K562 (cell line): Measurements from ENCODE around the gene ELP1. TPM values are rescaled to one million over a fixed set of nuclear protein-coding genes. Genes with fewer than 3 reads are reported as not detected.

Experiments
- CBFA2T2 ChIP-seq: fragments of 450-650 bp; conservative IDR thresholded peaks from 2 replicates; pipeline ENCODE4 v1.6.1; 2017; ENCODE audit warnings: mild to moderate bottlenecking
- E2F3 ChIP-seq: fragments of 250-450 bp; sonication (Bioruptor Pico); IDR thresholded peaks from 2 replicates; pipeline ENCODE4 v1.4.0; 2020; ENCODE audit warnings: mild to moderate bottlenecking
- GABPA ChIP-seq: fragments of 200-800 bp; sonication (Bioruptor generic); conservative IDR thresholded peaks from 2 replicates; pipeline ENCODE4 v1.6.1; 2016; ENCODE audit warnings: low read depth, missing genetic modification characterization, missing compliant biosample characterization
- NFIX ChIP-seq: fragments of 250-450 bp; sonication (Bioruptor Pico); IDR thresholded peaks from 2 replicates; pipeline ENCODE4 v1.4.0; 2020; ENCODE audit warnings: low read depth, mild to moderate bottlenecking, moderate library complexity
- SNRNP70 ChIP-seq: fragments of 200-400 bp; formaldehyde crosslinking; optimal IDR thresholded peaks from 2 replicates; pipeline ENCODE3; 2017; ENCODE audit warnings: low read depth, low read length
- SRSF9 ChIP-seq: fragments of 200-400 bp; formaldehyde crosslinking; IDR thresholded peaks from 2 replicates; pipeline ENCODE4 v1.6.1; 2017; ENCODE audit warnings: low read depth, low read length, borderline replicate concordance
- THAP12 ChIP-seq: fragments of 250-450 bp; sonication (Bioruptor Pico); IDR thresholded peaks from 2 replicates; pipeline ENCODE4 v1.9.0; 2021; ENCODE audit warnings: mild to moderate bottlenecking, inconsistent platforms
- ZBTB8A ChIP-seq: fragments of 450-650 bp; IDR thresholded peaks from 2 replicates; pipeline ENCODE4 v1.6.1; 2018; ENCODE audit warnings: mild to moderate bottlenecking, moderate library complexity; ENCODE audit not compliant: partially characterized antibody
- ZNF124 ChIP-seq: sonication (generic); formaldehyde crosslinking; IDR thresholded peaks from 2 replicates; pipeline ENCODE4 v1.8.1; 2022; ENCODE audit warnings: missing genetic modification reagents
- polyA plus RNA-seq, 8 experiments: library from polyadenylated mRNA; depleted of rRNA in 4 of 8; stranded (reverse) in 5 of 8; unstranded in 3 of 8; fragments of >200 nt; fragmentation: Nextera tagmentation in 2 of 8; fragmentation: Illumina TruSeq in 1 of 8; extraction: Ambion mirVana in 2 of 8; extraction: Trizol in 1 of 8; gene quantifications; 2 replicates each; pipeline versions ENCODE4 v1.2.1 to v1.2.3, GENCODE V29; 2011 to 2014; ENCODE audit warnings: inconsistent platforms in 1 of 8, missing spikeins in 1 of 8
- total RNA-seq, 7 experiments: library from RNA; depleted of rRNA in 6 of 7; stranded (reverse); fragments of >200 nt in 6 of 7; fragmentation: Illumina TruSeq in 2 of 7; extraction: Trizol in 2 of 7; gene quantifications; 2 replicates each; pipeline versions ENCODE4 v1.2.1 to v1.2.3, GENCODE V29; 2011 to 2021; ENCODE audit warnings: low replicate concordance in 1 of 7
- TF ChIP-seq, protein P1 (sequence below): fragments of 200-600 bp; sonication (generic); IDR thresholded peaks from one replicate; pipeline ENCODE4 v1.6.1; 2012; ENCODE audit warnings: mild to moderate bottlenecking, low read depth, low read length, inconsistent platforms
- TF ChIP-seq, protein P2 (sequence below): sonication (generic); formaldehyde crosslinking; IDR thresholded peaks from 2 replicates; pipeline ENCODE4 v1.8.1; 2022; ENCODE audit warnings: missing genetic modification reagents

The ELP1 gene
- total and polyA plus RNA-seq, 9 of the 15 experiments (the other 6 are each of a cell fraction or from before 2014, with no cell fraction given), result 17.0 to 48.6 (median 39.7) TPM

- TF ChIP-seq, protein P1, sequence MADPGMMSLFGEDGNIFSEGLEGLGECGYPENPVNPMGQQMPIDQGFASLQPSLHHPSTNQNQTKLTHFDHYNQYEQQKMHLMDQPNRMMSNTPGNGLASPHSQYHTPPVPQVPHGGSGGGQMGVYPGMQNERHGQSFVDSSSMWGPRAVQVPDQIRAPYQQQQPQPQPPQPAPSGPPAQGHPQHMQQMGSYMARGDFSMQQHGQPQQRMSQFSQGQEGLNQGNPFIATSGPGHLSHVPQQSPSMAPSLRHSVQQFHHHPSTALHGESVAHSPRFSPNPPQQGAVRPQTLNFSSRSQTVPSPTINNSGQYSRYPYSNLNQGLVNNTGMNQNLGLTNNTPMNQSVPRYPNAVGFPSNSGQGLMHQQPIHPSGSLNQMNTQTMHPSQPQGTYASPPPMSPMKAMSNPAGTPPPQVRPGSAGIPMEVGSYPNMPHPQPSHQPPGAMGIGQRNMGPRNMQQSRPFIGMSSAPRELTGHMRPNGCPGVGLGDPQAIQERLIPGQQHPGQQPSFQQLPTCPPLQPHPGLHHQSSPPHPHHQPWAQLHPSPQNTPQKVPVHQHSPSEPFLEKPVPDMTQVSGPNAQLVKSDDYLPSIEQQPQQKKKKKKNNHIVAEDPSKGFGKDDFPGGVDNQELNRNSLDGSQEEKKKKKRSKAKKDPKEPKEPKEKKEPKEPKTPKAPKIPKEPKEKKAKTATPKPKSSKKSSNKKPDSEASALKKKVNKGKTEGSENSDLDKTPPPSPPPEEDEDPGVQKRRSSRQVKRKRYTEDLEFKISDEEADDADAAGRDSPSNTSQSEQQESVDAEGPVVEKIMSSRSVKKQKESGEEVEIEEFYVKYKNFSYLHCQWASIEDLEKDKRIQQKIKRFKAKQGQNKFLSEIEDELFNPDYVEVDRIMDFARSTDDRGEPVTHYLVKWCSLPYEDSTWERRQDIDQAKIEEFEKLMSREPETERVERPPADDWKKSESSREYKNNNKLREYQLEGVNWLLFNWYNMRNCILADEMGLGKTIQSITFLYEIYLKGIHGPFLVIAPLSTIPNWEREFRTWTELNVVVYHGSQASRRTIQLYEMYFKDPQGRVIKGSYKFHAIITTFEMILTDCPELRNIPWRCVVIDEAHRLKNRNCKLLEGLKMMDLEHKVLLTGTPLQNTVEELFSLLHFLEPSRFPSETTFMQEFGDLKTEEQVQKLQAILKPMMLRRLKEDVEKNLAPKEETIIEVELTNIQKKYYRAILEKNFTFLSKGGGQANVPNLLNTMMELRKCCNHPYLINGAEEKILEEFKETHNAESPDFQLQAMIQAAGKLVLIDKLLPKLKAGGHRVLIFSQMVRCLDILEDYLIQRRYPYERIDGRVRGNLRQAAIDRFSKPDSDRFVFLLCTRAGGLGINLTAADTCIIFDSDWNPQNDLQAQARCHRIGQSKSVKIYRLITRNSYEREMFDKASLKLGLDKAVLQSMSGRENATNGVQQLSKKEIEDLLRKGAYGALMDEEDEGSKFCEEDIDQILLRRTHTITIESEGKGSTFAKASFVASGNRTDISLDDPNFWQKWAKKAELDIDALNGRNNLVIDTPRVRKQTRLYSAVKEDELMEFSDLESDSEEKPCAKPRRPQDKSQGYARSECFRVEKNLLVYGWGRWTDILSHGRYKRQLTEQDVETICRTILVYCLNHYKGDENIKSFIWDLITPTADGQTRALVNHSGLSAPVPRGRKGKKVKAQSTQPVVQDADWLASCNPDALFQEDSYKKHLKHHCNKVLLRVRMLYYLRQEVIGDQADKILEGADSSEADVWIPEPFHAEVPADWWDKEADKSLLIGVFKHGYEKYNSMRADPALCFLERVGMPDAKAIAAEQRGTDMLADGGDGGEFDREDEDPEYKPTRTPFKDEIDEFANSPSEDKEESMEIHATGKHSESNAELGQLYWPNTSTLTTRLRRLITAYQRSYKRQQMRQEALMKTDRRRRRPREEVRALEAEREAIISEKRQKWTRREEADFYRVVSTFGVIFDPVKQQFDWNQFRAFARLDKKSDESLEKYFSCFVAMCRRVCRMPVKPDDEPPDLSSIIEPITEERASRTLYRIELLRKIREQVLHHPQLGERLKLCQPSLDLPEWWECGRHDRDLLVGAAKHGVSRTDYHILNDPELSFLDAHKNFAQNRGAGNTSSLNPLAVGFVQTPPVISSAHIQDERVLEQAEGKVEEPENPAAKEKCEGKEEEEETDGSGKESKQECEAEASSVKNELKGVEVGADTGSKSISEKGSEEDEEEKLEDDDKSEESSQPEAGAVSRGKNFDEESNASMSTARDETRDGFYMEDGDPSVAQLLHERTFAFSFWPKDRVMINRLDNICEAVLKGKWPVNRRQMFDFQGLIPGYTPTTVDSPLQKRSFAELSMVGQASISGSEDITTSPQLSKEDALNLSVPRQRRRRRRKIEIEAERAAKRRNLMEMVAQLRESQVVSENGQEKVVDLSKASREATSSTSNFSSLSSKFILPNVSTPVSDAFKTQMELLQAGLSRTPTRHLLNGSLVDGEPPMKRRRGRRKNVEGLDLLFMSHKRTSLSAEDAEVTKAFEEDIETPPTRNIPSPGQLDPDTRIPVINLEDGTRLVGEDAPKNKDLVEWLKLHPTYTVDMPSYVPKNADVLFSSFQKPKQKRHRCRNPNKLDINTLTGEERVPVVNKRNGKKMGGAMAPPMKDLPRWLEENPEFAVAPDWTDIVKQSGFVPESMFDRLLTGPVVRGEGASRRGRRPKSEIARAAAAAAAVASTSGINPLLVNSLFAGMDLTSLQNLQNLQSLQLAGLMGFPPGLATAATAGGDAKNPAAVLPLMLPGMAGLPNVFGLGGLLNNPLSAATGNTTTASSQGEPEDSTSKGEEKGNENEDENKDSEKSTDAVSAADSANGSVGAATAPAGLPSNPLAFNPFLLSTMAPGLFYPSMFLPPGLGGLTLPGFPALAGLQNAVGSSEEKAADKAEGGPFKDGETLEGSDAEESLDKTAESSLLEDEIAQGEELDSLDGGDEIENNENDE, result no peak
- TF ChIP-seq ZNF124 (CRISPR knock-in tag) (no peak), NFIX (no peak), ZBTB8A (no peak), GABPA (tag) (no peak), CBFA2T2 (peak; percentile 60), SRSF9 (no peak), E2F3 (no peak), SNRNP70 (no peak), THAP12 (CRISPR knock-in tag) (no peak)
- TF ChIP-seq, protein P2, sequence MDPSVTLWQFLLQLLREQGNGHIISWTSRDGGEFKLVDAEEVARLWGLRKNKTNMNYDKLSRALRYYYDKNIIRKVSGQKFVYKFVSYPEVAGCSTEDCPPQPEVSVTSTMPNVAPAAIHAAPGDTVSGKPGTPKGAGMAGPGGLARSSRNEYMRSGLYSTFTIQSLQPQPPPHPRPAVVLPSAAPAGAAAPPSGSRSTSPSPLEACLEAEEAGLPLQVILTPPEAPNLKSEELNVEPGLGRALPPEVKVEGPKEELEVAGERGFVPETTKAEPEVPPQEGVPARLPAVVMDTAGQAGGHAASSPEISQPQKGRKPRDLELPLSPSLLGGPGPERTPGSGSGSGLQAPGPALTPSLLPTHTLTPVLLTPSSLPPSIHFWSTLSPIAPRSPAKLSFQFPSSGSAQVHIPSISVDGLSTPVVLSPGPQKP (CRISPR knock-in tag), result no peak
Observed at GRCh38 chr9:108963459-108964143, 29.7 kb upstream of the ELP1 start (continued).
